HG02623 (cell line): ENCODE results near the gene AMOTL1.
"Not testable (repeated sequence)": the region's sequence is repeated elsewhere in the genome, so short reads cannot be mapped to it uniquely, and the experiment has no call there.

ENCODE experiments used
- ATAC-seq: cut with Tn5 transposase; IDR thresholded peaks from one replicate; pipeline ENCODE4 v1.9.1; 2021; ENCODE audit warnings: moderate library complexity; ENCODE audit not compliant: unreplicated experiment

AMOTL1 gene

GRCh38 chr11:94792451-94792850 lies 24.3 kb downstream of the AMOTL1 start:
- ATAC-seq: no peak

GRCh38 chr11:94793002-94793401 lies 24.8 kb downstream of the AMOTL1 start:
- no peak for ATAC-seq

GRCh38 chr11:94793822-94794221 lies 25.7 kb downstream of the AMOTL1 start:
- ATAC-seq: no peak

GRCh38 chr11:94794287-94795168 lies 26.4 kb downstream of the AMOTL1 start:
- no peak for ATAC-seq

GRCh38 chr11:94795476-94796189 lies 27.5 kb downstream of the AMOTL1 start:
- ATAC-seq: no peak

- no peak for ATAC-seq
Observed at GRCh38 chr11:94796190-94796580, 28.0 kb downstream of the AMOTL1 start.

GRCh38 chr11:94796863-94797262 lies 28.7 kb downstream of the AMOTL1 start:
- ATAC-seq: no peak

GRCh38 chr11:94799726-94800125 lies 31.6 kb downstream of the AMOTL1 start:
- ATAC-seq: no peak

- no peak for ATAC-seq
Observed at GRCh38 chr11:94800414-94800813, 32.3 kb downstream of the AMOTL1 start.

GRCh38 chr11:94801866-94802460 lies 33.8 kb downstream of the AMOTL1 start:
- no peak for ATAC-seq

GRCh38 chr11:94802501-94802900 lies 34.3 kb downstream of the AMOTL1 start:
- ATAC-seq: no peak

GRCh38 chr11:94803491-94803890 lies 35.3 kb downstream of the AMOTL1 start:
- no peak for ATAC-seq

GRCh38 chr11:94804874-94805273 lies 36.7 kb downstream of the AMOTL1 start:
- no peak for ATAC-seq

- no peak for ATAC-seq
Observed at GRCh38 chr11:94806014-94806413, 37.9 kb downstream of the AMOTL1 start.

GRCh38 chr11:94806419-94806818 lies 38.3 kb downstream of the AMOTL1 start:
- ATAC-seq: no peak

GRCh38 chr11:94809251-94809650 lies 41.1 kb downstream of the AMOTL1 start:
- ATAC-seq: no peak

- not testable (repeated sequence) for ATAC-seq
Observed at GRCh38 chr11:94812724-94813720, 44.9 kb downstream of the AMOTL1 start.

GRCh38 chr11:94814272-94814976 lies 46.3 kb downstream of the AMOTL1 start:
- no peak for ATAC-seq

GRCh38 chr11:94815705-94816344 lies 47.7 kb downstream of the AMOTL1 start:
- ATAC-seq: no peak
